ENCODE results near the gene UGDH. TPM values are rescaled to one million over a fixed set of nuclear protein-coding genes. Genes with fewer than 3 reads are reported as not detected.
A peak's percentile ranks its signal among the peaks of the same experiment; 100 is the strongest.

The UGDH gene
- total and polyA plus RNA-seq, 10 of the 15 experiments (the other 5 are each of a cell fraction or from before 2014, with no cell fraction given) = 11.1 to 60.3 (median 26.8) TPM

DNA sequence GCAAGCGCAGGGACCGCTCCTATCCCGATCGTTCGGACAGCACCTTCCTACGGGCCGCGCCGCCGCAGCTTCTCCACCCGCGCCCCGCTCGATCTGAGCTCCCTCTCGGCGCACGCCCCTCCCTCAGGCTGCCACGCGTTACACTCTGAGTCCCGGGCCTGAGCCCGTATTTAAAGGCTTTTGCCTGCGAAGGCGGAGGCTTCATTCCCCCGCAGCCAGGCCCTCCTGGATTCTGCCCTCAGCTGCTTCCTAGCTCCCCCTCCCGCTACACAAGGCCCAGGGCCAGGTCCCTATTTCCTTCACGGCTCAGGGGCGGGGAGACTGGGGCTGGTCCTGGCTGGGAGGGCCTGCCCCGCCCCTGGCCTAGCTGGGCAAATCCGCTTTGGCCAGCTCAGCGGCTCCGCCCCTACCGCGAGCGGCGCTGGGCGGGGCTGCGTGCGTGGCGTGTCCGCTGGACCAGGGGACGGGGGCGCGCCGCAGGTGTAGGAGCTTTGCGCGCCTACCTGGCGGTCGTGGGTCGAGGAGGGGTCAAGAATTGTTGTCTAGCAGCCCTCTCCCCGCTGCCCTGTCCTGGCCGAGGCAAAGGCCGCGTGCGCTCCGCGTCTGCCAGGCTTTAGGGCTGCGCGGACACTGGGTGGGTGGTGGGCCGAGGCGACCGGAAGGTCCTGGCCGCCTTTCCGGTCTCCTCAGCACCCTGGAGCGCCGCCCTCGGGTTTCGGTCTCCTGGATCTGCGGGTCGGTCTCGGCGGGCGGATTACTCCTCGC is at the start of gene UGDH (continued):
- TF ChIP-seq, protein P1, sequence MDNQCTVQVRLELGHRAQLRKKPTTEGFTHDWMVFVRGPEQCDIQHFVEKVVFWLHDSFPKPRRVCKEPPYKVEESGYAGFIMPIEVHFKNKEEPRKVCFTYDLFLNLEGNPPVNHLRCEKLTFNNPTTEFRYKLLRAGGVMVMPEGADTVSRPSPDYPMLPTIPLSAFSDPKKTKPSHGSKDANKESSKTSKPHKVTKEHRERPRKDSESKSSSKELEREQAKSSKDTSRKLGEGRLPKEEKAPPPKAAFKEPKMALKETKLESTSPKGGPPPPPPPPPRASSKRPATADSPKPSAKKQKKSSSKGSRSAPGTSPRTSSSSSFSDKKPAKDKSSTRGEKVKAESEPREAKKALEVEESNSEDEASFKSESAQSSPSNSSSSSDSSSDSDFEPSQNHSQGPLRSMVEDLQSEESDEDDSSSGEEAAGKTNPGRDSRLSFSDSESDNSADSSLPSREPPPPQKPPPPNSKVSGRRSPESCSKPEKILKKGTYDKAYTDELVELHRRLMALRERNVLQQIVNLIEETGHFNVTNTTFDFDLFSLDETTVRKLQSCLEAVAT (IDR thresholded peaks at IDR 0.05) = 0 out of 2 replicates have a peak, but pooled peaks have one; percentile 16
- TF ChIP-seq, protein P2, sequence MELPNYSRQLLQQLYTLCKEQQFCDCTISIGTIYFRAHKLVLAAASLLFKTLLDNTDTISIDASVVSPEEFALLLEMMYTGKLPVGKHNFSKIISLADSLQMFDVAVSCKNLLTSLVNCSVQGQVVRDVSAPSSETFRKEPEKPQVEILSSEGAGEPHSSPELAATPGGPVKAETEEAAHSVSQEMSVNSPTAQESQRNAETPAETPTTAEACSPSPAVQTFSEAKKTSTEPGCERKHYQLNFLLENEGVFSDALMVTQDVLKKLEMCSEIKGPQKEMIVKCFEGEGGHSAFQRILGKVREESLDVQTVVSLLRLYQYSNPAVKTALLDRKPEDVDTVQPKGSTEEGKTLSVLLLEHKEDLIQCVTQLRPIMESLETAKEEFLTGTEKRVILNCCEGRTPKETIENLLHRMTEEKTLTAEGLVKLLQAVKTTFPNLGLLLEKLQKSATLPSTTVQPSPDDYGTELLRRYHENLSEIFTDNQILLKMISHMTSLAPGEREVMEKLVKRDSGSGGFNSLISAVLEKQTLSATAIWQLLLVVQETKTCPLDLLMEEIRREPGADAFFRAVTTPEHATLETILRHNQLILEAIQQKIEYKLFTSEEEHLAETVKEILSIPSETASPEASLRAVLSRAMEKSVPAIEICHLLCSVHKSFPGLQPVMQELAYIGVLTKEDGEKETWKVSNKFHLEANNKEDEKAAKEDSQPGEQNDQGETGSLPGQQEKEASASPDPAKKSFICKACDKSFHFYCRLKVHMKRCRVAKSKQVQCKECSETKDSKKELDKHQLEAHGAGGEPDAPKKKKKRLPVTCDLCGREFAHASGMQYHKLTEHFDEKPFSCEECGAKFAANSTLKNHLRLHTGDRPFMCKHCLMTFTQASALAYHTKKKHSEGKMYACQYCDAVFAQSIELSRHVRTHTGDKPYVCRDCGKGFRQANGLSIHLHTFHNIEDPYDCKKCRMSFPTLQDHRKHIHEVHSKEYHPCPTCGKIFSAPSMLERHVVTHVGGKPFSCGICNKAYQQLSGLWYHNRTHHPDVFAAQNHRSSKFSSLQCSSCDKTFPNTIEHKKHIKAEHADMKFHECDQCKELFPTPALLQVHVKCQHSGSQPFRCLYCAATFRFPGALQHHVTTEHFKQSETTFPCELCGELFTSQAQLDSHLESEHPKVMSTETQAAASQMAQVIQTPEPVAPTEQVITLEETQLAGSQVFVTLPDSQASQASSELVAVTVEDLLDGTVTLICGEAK (IDR thresholded peaks at IDR 0.05; ENCODE audit: borderline replicate concordance) = peak; percentile 86
- TF ChIP-seq RUNX3 (IDR thresholded peaks at IDR 0.05; ENCODE audit: low read length) = no peak; the same call in 1 of the 2 replicates
- TF ChIP-seq GABPA (IDR thresholded peaks at IDR 0.05; ENCODE audit: low read depth) = peak; percentile 87
- TF ChIP-seq NBN (IDR thresholded peaks at IDR 0.05) = 0 out of 2 replicates have a peak, but pooled peaks have one; percentile 32
- peak; percentile 5 for TF ChIP-seq SIX5 (IDR thresholded peaks at IDR 0.05; ENCODE audit: low read depth, low read length, severe bottlenecking)
- TF ChIP-seq ETV6 (conservative IDR thresholded peaks at IDR 0.05 in 1 of 2, IDR thresholded peaks at IDR 0.05 in 1 of 2; ENCODE audit: borderline replicate concordance in 1 of 2, low read depth in 1 of 2) = peak in 1 of 2 experiments; percentile 48; a peak in 1 of 4 replicates
- TF ChIP-seq, protein P3, sequence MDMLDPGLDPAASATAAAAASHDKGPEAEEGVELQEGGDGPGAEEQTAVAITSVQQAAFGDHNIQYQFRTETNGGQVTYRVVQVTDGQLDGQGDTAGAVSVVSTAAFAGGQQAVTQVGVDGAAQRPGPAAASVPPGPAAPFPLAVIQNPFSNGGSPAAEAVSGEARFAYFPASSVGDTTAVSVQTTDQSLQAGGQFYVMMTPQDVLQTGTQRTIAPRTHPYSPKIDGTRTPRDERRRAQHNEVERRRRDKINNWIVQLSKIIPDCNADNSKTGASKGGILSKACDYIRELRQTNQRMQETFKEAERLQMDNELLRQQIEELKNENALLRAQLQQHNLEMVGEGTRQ (IDR thresholded peaks at IDR 0.05; ENCODE audit: borderline replicate concordance, low read depth, low read length) = no peak
- TF ChIP-seq POLR2A (IDR thresholded peaks at IDR 0.05; ENCODE audit: low read depth, low read length) = peak; percentile 92
- TF ChIP-seq BACH1 (IDR thresholded peaks at IDR 0.05; ENCODE audit: borderline replicate concordance) = peak; percentile 53
- peak; percentile 40 to 60; a peak in 2 of 4 replicates for TF ChIP-seq BHLHE40 (IDR thresholded peaks at IDR 0.05; ENCODE audit: borderline replicate concordance in 1 of 2, low read depth in 2 of 2, low read length in 1 of 2)
- TF ChIP-seq RB1 (IDR thresholded peaks at IDR 0.05; ENCODE audit: borderline replicate concordance) = peak; percentile 74; the same call in 1 of the 2 replicates
- peak; percentile 70 for TF ChIP-seq YY1 (IDR thresholded peaks at IDR 0.05; ENCODE audit: low read depth, low read length)
- peak; percentile 70 for TF ChIP-seq MXI1 (IDR thresholded peaks at IDR 0.05; ENCODE audit: low read depth, low read length)
- TF ChIP-seq STAT1 (conservative IDR thresholded peaks at IDR 0.05) = peak; percentile 89; the same call in 1 of the 2 replicates
- peak; percentile 82 for TF ChIP-seq POLR2AphosphoS5 (IDR thresholded peaks at IDR 0.05; ENCODE audit: low read length)
- peak in 1 of 2 experiments; percentile 45; a peak in 1 of 4 replicates for TF ChIP-seq IKZF2 (IDR thresholded peaks at IDR 0.05)
- TF ChIP-seq GATAD2B (conservative IDR thresholded peaks at IDR 0.05; ENCODE audit: low read depth) = peak; percentile 92
- 0 out of 2 replicates have a peak, but pooled peaks have one; percentile 3 for TF ChIP-seq SMC3 (IDR thresholded peaks at IDR 0.05; ENCODE audit: borderline replicate concordance, low read length)
- no peak for TF ChIP-seq SUZ12 (IDR thresholded peaks at IDR 0.05; ENCODE audit: unreplicated experiment)
- TF ChIP-seq, protein P4, sequence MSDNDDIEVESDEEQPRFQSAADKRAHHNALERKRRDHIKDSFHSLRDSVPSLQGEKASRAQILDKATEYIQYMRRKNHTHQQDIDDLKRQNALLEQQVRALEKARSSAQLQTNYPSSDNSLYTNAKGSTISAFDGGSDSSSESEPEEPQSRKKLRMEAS (IDR thresholded peaks at IDR 0.05; ENCODE audit: low read depth, low read length) = peak; percentile 33
- no peak for TF ChIP-seq RAD51 (IDR thresholded peaks at IDR 0.05)

Measured in GM12878 (cell line).